RWPE2 (cell line): ENCODE data around the gene AMFR.

Experiments
- ATAC-seq: fragments of 200-7000 bp; cut with Tn5 transposase; 3 replicates; pipeline ENCODE4 v1.9.1; 2021; ENCODE audit warnings: low read depth
- DNase-seq: peaks from one replicate; pipeline ENCODE4 v3.0.0-alpha.2; 2020; ENCODE audit warnings: low spot score
- H3K27ac ChIP-seq: fragments of 450-650 bp; 2 replicates; pipeline ENCODE4 v1.5.1; 2017; ENCODE audit warnings: mild to moderate bottlenecking; ENCODE audit not compliant: poor library complexity, severe bottlenecking
- H3K27me3 ChIP-seq: fragments of 250-450 bp; sonication (Bioruptor Pico); 2 replicates; pipeline ENCODE4 v1.5.1; 2021; ENCODE audit warnings: mild to moderate bottlenecking, moderate library complexity; ENCODE audit not compliant: insufficient read depth, poor library complexity, severe bottlenecking
- H3K36me3 ChIP-seq: fragments of 250-450 bp; sonication (Bioruptor Pico); 2 replicates; pipeline ENCODE4 v1.5.1; 2020; ENCODE audit warnings: low read depth, mild to moderate bottlenecking, moderate library complexity
- H3K4me1 ChIP-seq: fragments of 250-450 bp; sonication (Bioruptor Pico); 2 replicates; pipeline ENCODE4 v1.5.1; 2021; ENCODE audit warnings: mild to moderate bottlenecking, moderate library complexity; ENCODE audit not compliant: insufficient read depth, poor library complexity, severe bottlenecking
- H3K4me3 ChIP-seq: fragments of 250-450 bp; sonication (Bioruptor Pico); 2 replicates; pipeline ENCODE4 v1.5.1; 2021; ENCODE audit warnings: mild to moderate bottlenecking, moderate library complexity; ENCODE audit not compliant: severe bottlenecking
- H3K9me3 ChIP-seq: fragments of 250-450 bp; sonication (Bioruptor Pico); 2 replicates; pipeline ENCODE4 v1.5.1; 2021; ENCODE audit warnings: mild to moderate bottlenecking, moderate library complexity; ENCODE audit not compliant: severe bottlenecking
- TF ChIP-seq, protein P1 (sequence below): fragments of 450-650 bp; IDR thresholded peaks from one replicate; pipeline ENCODE4 v1.5.1; 2017; ENCODE audit warnings: mild to moderate bottlenecking, moderate library complexity; ENCODE audit not compliant: poor library complexity, severe bottlenecking

The AMFR gene

DNA sequence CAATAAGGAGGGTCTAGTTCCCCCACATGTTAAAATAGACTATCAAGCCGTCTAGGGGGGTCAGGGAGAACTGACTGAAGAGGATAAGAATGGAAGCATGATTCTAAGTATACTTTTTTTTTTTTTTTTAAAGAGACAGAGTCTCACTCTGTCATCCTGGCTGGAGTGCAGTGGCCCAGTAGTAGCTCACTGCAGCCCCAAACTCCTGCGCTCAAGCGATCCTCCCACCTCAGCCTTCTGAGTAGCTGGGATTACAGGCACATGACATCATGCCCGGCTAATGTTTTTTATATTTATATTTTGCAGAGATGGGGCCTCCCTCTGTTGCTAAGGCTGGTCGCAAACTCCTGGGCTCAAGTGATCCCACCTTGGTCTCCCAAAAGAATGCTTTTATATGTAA is 14.2 kb downstream of the AMFR start:
- no peak for DNase-seq
- Histone ChIP-seq H3K27ac (no peak overlapping the region), H3K9me3 (no peaks in the 10 kb centered on the region), H3K4me3 (no peak overlapping the region), H3K4me1 (peaks cover 6% of the 10 kb centered on the region), H3K36me3 (peaks cover 58% of the 10 kb centered on the region), H3K27me3 (no peaks in the 10 kb centered on the region)
- ATAC-seq: no peak
- TF ChIP-seq, protein P1, sequence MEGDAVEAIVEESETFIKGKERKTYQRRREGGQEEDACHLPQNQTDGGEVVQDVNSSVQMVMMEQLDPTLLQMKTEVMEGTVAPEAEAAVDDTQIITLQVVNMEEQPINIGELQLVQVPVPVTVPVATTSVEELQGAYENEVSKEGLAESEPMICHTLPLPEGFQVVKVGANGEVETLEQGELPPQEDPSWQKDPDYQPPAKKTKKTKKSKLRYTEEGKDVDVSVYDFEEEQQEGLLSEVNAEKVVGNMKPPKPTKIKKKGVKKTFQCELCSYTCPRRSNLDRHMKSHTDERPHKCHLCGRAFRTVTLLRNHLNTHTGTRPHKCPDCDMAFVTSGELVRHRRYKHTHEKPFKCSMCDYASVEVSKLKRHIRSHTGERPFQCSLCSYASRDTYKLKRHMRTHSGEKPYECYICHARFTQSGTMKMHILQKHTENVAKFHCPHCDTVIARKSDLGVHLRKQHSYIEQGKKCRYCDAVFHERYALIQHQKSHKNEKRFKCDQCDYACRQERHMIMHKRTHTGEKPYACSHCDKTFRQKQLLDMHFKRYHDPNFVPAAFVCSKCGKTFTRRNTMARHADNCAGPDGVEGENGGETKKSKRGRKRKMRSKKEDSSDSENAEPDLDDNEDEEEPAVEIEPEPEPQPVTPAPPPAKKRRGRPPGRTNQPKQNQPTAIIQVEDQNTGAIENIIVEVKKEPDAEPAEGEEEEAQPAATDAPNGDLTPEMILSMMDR: no peak

DNA sequence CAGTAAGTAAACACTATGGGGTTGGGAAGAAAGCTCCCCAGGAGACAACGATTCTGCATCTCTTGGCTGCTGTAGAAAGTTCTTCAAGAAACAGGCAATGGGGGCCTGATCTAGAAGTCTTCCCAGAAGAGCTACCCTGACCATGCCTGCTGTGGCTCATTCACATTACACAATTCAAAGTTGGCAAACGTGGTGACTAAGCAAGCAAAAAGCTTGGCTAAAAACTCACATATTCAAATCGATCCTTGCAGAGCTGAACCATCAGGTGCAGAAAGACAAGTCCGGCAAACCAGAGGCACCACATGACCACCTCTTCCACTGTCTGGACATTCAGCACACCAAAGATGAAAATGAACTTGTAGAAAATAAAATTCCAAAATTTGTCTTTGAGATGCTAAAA is 16.1 kb downstream of the AMFR start:
- ATAC-seq: peak; percentile 93
- Histone ChIP-seq H3K4me1 (peaks cover 6% of the 10 kb centered on the region), H3K27me3 (no peaks in the 10 kb centered on the region), H3K27ac (peak overlapping the region; percentile 17), H3K4me3 (no peak overlapping the region), H3K36me3 (peaks cover 65% of the 10 kb centered on the region), H3K9me3 (no peaks in the 10 kb centered on the region)
- TF ChIP-seq, protein P1: no peak
- no peak for DNase-seq

DNA sequence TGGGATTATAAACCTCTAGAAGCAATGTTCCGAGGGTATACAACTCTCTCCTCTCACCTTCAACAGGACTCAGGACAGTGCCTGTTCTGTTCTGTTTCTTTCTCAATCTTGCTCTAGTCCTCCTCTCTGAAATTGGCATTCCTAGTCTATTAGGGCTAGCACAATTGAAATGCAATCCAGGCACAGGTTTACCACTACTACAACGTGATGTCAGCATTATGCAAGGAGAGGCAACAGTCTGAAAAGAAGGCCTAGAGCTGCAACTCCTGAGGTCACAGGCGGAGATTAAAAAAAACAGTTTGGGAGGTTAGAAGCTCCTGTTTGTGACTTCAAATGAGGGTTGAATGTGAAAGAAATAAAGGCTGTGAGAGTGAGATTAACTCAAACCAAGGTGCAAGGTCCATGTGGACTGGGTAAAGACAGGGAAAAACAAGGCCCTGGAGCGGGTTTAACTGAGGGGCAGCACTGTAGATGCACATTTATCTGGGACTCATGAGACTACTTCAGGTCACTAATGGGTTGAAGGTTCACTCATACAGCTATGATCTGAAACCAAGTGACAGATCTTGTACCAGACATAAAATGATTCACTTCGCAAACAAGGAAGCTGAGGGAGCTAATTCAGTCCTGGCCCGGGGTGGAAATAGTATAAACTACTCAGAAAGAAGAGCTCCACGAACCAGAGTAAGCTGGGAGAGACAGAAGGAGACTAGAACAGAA is 16.8 kb downstream of the AMFR start:
- Histone ChIP-seq H3K4me3 (no peak overlapping the region), H3K27ac (peak overlapping the region; percentile 17), H3K27me3 (no peaks in the 10 kb centered on the region), H3K36me3 (peaks cover 66% of the 10 kb centered on the region), H3K9me3 (no peaks in the 10 kb centered on the region), H3K4me1 (peaks cover 6% of the 10 kb centered on the region)
- DNase-seq (no peak), ATAC-seq (no peak)
- TF ChIP-seq, protein P1: no peak

DNA sequence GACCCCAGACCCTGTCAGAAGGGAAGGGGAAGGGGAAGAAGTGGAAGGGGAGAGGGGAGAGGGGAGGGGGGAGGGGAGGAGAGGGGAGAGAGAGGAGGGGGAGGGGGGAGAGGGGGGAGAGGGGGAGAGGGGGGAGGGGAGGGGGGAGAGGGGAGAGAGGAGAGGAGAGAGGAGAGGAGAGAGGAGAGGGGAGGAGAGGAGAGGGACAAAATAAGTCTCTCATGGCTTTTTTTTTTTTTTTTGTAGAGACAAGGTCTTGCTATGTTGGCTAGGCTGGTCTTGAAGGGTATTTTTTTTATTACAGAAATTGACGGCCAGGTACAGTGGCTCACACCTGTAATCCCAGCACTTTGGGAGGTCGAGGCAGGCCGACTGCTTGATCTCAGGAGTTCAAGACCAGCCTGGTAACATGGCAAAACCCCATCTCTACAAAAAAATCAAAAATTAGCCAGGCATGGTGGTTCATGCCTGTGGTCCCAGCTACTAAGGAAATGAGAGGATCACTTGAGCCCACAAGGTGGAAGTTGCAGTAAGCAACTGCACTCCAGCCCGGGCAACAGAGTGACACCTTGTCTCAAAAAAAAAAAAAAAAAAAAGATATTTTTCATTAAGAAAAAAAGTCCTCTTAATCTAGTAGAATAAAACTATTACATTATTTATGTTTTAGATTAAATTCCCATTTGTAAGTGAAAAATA is 19.2 kb downstream of the AMFR start:
- no peak for DNase-seq
- no peak for ATAC-seq
- TF ChIP-seq, protein P1: no peak
- Histone ChIP-seq H3K4me1 (peaks cover 6% of the 10 kb centered on the region), H3K27ac (no peak overlapping the region), H3K9me3 (no peaks in the 10 kb centered on the region), H3K27me3 (no peaks in the 10 kb centered on the region), H3K4me3 (no peak overlapping the region), H3K36me3 (peaks cover 78% of the 10 kb centered on the region)

DNA sequence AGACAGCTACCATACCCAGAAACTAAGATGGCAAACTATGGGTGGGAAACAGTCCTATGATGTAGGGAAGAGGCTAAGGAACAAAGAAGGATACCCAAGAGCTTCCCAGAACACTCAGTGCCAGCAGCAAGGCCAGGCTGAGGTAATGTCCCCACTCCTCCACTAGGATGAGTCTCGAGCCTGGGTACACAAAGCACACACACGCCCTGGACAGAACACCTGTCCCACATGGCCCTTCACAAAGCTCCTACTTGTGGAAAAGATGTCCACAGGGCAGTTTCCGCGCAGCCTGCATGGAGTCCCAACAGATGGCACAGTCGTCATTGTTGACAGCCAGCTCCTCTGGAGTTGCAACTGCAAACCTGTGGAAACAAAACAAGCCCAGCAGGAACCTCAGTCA is 23.9 kb downstream of the AMFR start:
- Histone ChIP-seq H3K36me3 (peaks cover 63% of the 10 kb centered on the region), H3K4me1 (no peaks in the 10 kb centered on the region), H3K27me3 (no peaks in the 10 kb centered on the region), H3K27ac (no peak overlapping the region), H3K9me3 (no peaks in the 10 kb centered on the region), H3K4me3 (no peak overlapping the region)
- TF ChIP-seq, protein P1: peak; percentile 15
- DNase-seq (no peak), ATAC-seq (peak; percentile 57; the same call in 1 of the 3 replicates)
